OCI-LY1 (cell line): ENCODE results near the gene MTG2.

Source experiments
- H2AFZ ChIP-seq: fragments of 200-600 bp; sonication (generic), shearing (Covaris generic); 2 replicates; pipeline ENCODE4 v1.6.0; 2014; ENCODE audit warnings: antibody characterized with exemption, mild to moderate bottlenecking, low read length
- H3F3A ChIP-seq: fragments of 200-600 bp; sonication (generic), shearing (Covaris generic); 2 replicates; pipeline ENCODE4 v1.6.0; 2014; ENCODE audit warnings: mild to moderate bottlenecking, antibody characterized with exemption, low read length, moderate library complexity; ENCODE audit not compliant: insufficient read depth
- H3K27ac ChIP-seq: fragments of 200-600 bp; sonication (generic); 2 replicates; pipeline ENCODE4 v1.5.1; 2014; ENCODE audit warnings: low read length, mixed run types, mild to moderate bottlenecking, low read depth; ENCODE audit not compliant: poor library complexity, severe bottlenecking
- H3K27me3 ChIP-seq: fragments of 200-600 bp; sonication (generic); 2 replicates; pipeline ENCODE4 v1.6.0; 2014; ENCODE audit warnings: antibody characterized with exemption, mild to moderate bottlenecking, low read length, moderate library complexity; ENCODE audit not compliant: insufficient read depth
- H3K36me3 ChIP-seq: fragments of 200-600 bp; sonication (generic); 2 replicates; pipeline ENCODE4 v1.6.1; 2014; ENCODE audit warnings: mild to moderate bottlenecking, antibody characterized with exemption, low read length, moderate library complexity, mixed read lengths; ENCODE audit not compliant: insufficient read depth
- H3K4me1 ChIP-seq: fragments of 200-600 bp; sonication (generic); 2 replicates; pipeline ENCODE4 v1.5.1; 2014; ENCODE audit warnings: mild to moderate bottlenecking, low read length, moderate library complexity; ENCODE audit not compliant: insufficient read depth, severe bottlenecking
- H3K4me2 ChIP-seq: fragments of 200-600 bp; sonication (generic), shearing (Covaris generic); 2 replicates; pipeline ENCODE4 v1.6.1; 2014; ENCODE audit warnings: low read length
- H3K4me3 ChIP-seq: fragments of 200-600 bp; sonication (generic); 2 replicates; pipeline ENCODE4 v1.5.1; 2014; ENCODE audit warnings: low read length, low read depth, mild to moderate bottlenecking, mixed read lengths; ENCODE audit not compliant: poor library complexity, severe bottlenecking
- H3K79me2 ChIP-seq: fragments of 200-600 bp; shearing (Covaris generic); 2 replicates; pipeline ENCODE4 v1.6.1; 2016; ENCODE audit warnings: mixed run types, low read length, mixed read lengths; ENCODE audit not compliant: insufficient read depth
- H3K9ac ChIP-seq: fragments of 200-600 bp; sonication (generic), shearing (Covaris generic); 2 replicates; pipeline ENCODE4 v1.6.1; 2014; ENCODE audit warnings: mild to moderate bottlenecking, low read length, mixed read lengths
- H3K9me2 ChIP-seq: fragments of 200-600 bp; sonication (generic), shearing (Covaris generic); 2 replicates; pipeline ENCODE4 v1.6.1; 2014; ENCODE audit warnings: low read depth, mild to moderate bottlenecking, low read length, mixed read lengths
- H3K9me3 ChIP-seq: fragments of 200-600 bp; shearing (Covaris generic); 2 replicates; pipeline ENCODE4 v1.6.1; 2014; ENCODE audit warnings: low read length, mixed read lengths
- H4K20me1 ChIP-seq: fragments of 200-600 bp; sonication (generic), shearing (Covaris generic); 2 replicates; pipeline ENCODE4 v1.6.0; 2016; ENCODE audit warnings: mild to moderate bottlenecking, low read length; ENCODE audit not compliant: insufficient read depth
- EZH2 ChIP-seq: fragments of 200-600 bp; sonication (generic), shearing (Covaris generic); IDR thresholded peaks from 2 replicates; pipeline ENCODE4 v1.8.0; 2017; ENCODE audit warnings: borderline replicate concordance, mixed run types, mild to moderate bottlenecking, antibody characterized with exemption, low read length, moderate library complexity, mixed read lengths
- TF ChIP-seq, protein P1 (sequence below): fragments of 200-600 bp; sonication (generic), shearing (Covaris generic); IDR thresholded peaks from 2 replicates; pipeline ENCODE4 v1.5.1; 2017; ENCODE audit warnings: mild to moderate bottlenecking, antibody characterized with exemption, low read length, moderate library complexity, mixed read lengths

MTG2 gene

GRCh38 chr20:62190639-62191411 is 8.0 kb downstream of the MTG2 start:
- H3K4me1 ChIP-seq, result peaks cover 63% of the 10 kb centered on the region
- TF ChIP-seq, protein P1, sequence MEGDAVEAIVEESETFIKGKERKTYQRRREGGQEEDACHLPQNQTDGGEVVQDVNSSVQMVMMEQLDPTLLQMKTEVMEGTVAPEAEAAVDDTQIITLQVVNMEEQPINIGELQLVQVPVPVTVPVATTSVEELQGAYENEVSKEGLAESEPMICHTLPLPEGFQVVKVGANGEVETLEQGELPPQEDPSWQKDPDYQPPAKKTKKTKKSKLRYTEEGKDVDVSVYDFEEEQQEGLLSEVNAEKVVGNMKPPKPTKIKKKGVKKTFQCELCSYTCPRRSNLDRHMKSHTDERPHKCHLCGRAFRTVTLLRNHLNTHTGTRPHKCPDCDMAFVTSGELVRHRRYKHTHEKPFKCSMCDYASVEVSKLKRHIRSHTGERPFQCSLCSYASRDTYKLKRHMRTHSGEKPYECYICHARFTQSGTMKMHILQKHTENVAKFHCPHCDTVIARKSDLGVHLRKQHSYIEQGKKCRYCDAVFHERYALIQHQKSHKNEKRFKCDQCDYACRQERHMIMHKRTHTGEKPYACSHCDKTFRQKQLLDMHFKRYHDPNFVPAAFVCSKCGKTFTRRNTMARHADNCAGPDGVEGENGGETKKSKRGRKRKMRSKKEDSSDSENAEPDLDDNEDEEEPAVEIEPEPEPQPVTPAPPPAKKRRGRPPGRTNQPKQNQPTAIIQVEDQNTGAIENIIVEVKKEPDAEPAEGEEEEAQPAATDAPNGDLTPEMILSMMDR, result no peak
- TF ChIP-seq EZH2, result no peak
- peaks cover 27% of the 10 kb centered on the region for H3K79me2 ChIP-seq
- H2AFZ ChIP-seq, result no peak overlapping the region
- H3K27ac ChIP-seq, result no peak overlapping the region
- H3K36me3 ChIP-seq, result peaks cover 18% of the 10 kb centered on the region; the same call in 1 of the 2 replicates
- H3K4me2 ChIP-seq, result no peak overlapping the region
- no peak overlapping the region; the same call in 1 of the 2 replicates for H3K9ac ChIP-seq
- no peak overlapping the region for H3K4me3 ChIP-seq
- no peaks in the 10 kb centered on the region for H3K9me2 ChIP-seq
- H3F3A ChIP-seq, result no peaks in the 10 kb centered on the region
- no peaks in the 10 kb centered on the region for H3K27me3 ChIP-seq
- H3K9me3 ChIP-seq, result no peaks in the 10 kb centered on the region
- no peaks in the 10 kb centered on the region for H4K20me1 ChIP-seq

DNA sequence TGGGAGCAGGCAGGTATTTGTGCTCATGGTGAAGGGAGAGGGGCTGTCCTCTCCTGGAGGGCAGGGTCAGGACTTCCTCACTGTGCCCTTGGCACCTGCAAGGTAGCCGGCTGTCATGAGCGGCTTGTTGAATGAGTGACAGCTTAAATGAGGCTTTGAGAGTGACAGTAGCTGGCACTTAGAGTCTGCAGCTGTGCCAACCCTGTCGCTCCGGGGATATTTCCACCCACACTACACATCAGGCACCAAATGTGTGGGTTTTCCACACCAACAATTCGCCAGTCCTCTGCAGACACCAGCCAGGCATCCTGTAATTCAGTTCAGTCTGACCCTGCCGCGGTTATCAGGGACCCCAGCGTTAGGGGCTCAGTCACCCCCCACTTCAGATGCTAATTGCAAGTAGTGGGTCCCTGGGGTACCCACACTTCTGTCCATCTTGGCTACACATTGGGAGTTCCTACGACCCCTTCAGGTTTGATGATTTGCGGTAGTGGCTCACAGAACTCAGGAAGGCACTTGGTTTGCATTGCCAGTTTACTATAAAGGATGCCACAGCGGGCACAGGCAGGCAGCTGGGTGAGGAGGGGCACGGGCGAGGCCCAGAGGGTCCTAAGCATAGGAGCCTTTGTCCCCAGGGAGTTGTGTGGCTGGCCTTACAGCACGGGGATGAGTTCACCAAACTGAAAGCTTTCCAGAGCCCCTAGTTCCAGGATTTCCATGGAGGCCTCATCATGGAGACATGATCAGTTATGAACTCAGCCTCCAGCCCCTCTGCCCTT is 9.1 kb downstream of the MTG2 start:
- H3K27ac ChIP-seq, result peak overlapping the region; percentile 41
- peaks cover 21% of the 10 kb centered on the region; the same call in 1 of the 2 replicates for H3K36me3 ChIP-seq
- no peaks in the 10 kb centered on the region for H3F3A ChIP-seq
- H3K79me2 ChIP-seq, result peaks cover 20% of the 10 kb centered on the region
- no peak overlapping the region for H3K4me3 ChIP-seq
- H3K4me2 ChIP-seq, result peak overlapping the region; percentile 16; the same call in 1 of the 2 replicates
- H4K20me1 ChIP-seq, result no peaks in the 10 kb centered on the region
- TF ChIP-seq, protein P1, result no peak
- no peak for TF ChIP-seq EZH2
- H3K4me1 ChIP-seq, result peaks cover 51% of the 10 kb centered on the region
- H3K27me3 ChIP-seq, result no peaks in the 10 kb centered on the region
- no peak overlapping the region for H3K9ac ChIP-seq
- no peaks in the 10 kb centered on the region for H3K9me3 ChIP-seq
- no peaks in the 10 kb centered on the region for H3K9me2 ChIP-seq
- H2AFZ ChIP-seq, result no peak overlapping the region

- Histone ChIP-seq H3K36me3 (peaks cover 25% of the 10 kb centered on the region), H3K9me2 (no peaks in the 10 kb centered on the region), H2AFZ (no peak overlapping the region), H3K9ac (no peak overlapping the region), H3K4me3 (no peak overlapping the region), H3K4me1 (peaks cover 44% of the 10 kb centered on the region), H4K20me1 (no peaks in the 10 kb centered on the region), H3K27me3 (no peaks in the 10 kb centered on the region), H3K79me2 (peaks cover 13% of the 10 kb centered on the region), H3K27ac (peak overlapping the region; percentile 41), H3K4me2 (peak overlapping the region; percentile 16; the same call in 1 of the 2 replicates), H3K9me3 (no peaks in the 10 kb centered on the region), H3F3A (no peaks in the 10 kb centered on the region)
- no peak for TF ChIP-seq EZH2
- TF ChIP-seq, protein P1, result no peak
Observed at GRCh38 chr20:62192635-62193034, 9.8 kb downstream of the MTG2 start.
